Mucosa of rectum (tissue), 2 donors: ENCODE results near the gene PIEZO1.
A peak's percentile ranks its signal among the peaks of the same experiment; 100 is the strongest.

Source experiments
- H3K27ac ChIP-seq, 2 donors: one replicate each; pipeline ENCODE4 v1.7.0; 2013; ENCODE audit warnings: inconsistent platforms in 2 of 2, low read depth in 2 of 2, low read length in 2 of 2
- H3K27me3 ChIP-seq, 2 donors: one replicate each; pipeline ENCODE4 v1.7.0; 2013; ENCODE audit warnings: low read length in 2 of 2; ENCODE audit not compliant: control insufficient read depth in 2 of 2, insufficient read depth in 2 of 2
- H3K36me3 ChIP-seq, 2 donors: one replicate each; pipeline ENCODE4 v1.7.0; 2013; ENCODE audit warnings: low read length in 2 of 2; ENCODE audit not compliant: control insufficient read depth in 2 of 2, insufficient read depth in 2 of 2
- H3K4me1 ChIP-seq, 2 donors: one replicate each; pipeline ENCODE4 v1.7.0; 2013; ENCODE audit warnings: low read length in 2 of 2, mild to moderate bottlenecking in 1 of 2; ENCODE audit not compliant: control insufficient read depth in 2 of 2, insufficient read depth in 2 of 2
- H3K4me3 ChIP-seq, 2 donors: one replicate each; pipeline ENCODE4 v1.7.0; 2013; ENCODE audit warnings: low read length in 2 of 2
- H3K9ac ChIP-seq, 2 donors: one replicate each; pipeline ENCODE4 v1.7.0; 2013; ENCODE audit warnings: low read length in 2 of 2, low read depth in 1 of 2, mild to moderate bottlenecking in 1 of 2
- H3K9me3 ChIP-seq, 2 donors: one replicate each; pipeline ENCODE4 v1.7.0; 2013; ENCODE audit warnings: low read length in 2 of 2; ENCODE audit not compliant: control insufficient read depth in 2 of 2
- donor health status: healthy.
- donor health status: Normal muscosa, but diverticular disease.

The PIEZO1 gene

GRCh38 chr16:88725609-88726407 lies 59.2 kb downstream of the PIEZO1 start:
- H3K4me1 ChIP-seq, result no peaks in the 10 kb centered on the region
- H3K27me3 ChIP-seq, result no peaks in the 10 kb centered on the region
- no peak overlapping the region for H3K4me3 ChIP-seq
- H3K36me3 ChIP-seq, result peaks cover 42 to 45% of the 10 kb centered on the region in 2 donors
- H3K9me3 ChIP-seq, result no peaks in the 10 kb centered on the region
- no peak overlapping the region for H3K9ac ChIP-seq
- H3K27ac ChIP-seq, result no peak overlapping the region

- Histone ChIP-seq H3K9me3 (no peaks in the 10 kb centered on the region), H3K27ac (no peak overlapping the region), H3K9ac (no peak overlapping the region), H3K27me3 (no peaks in the 10 kb centered on the region), H3K4me3 (no peak overlapping the region), H3K4me1 (no peaks in the 10 kb centered on the region), H3K36me3 (peaks cover 43 to 45% of the 10 kb centered on the region in 2 donors)
These were observed 60.0 kb downstream of the PIEZO1 start for GRCh38 chr16:88724855-88725555.

- peaks cover 49 to 50% of the 10 kb centered on the region in 2 donors for H3K36me3 ChIP-seq
- H3K9ac ChIP-seq, result no peak overlapping the region
- no peaks in the 10 kb centered on the region for H3K27me3 ChIP-seq
- no peak overlapping the region for H3K4me3 ChIP-seq
- H3K9me3 ChIP-seq, result no peaks in the 10 kb centered on the region
- H3K4me1 ChIP-seq, result no peaks in the 10 kb centered on the region
- H3K27ac ChIP-seq, result no peak overlapping the region
These were observed 61.1 kb downstream of the PIEZO1 start for GRCh38 chr16:88723911-88724310.

GRCh38 chr16:88723507-88723887 lies 61.5 kb downstream of the PIEZO1 start:
- H3K9ac ChIP-seq, result no peak overlapping the region
- H3K4me3 ChIP-seq, result no peak overlapping the region
- no peaks in the 10 kb centered on the region for H3K9me3 ChIP-seq
- no peak overlapping the region for H3K27ac ChIP-seq
- no peaks in the 10 kb centered on the region for H3K4me1 ChIP-seq
- peaks cover 50 to 53% of the 10 kb centered on the region in 2 donors for H3K36me3 ChIP-seq
- no peaks in the 10 kb centered on the region for H3K27me3 ChIP-seq

GRCh38 chr16:88722784-88723506 lies 62.1 kb downstream of the PIEZO1 start:
- no peak overlapping the region for H3K9ac ChIP-seq
- peaks cover 54 to 58% of the 10 kb centered on the region in 2 donors for H3K36me3 ChIP-seq
- H3K4me1 ChIP-seq, result no peaks in the 10 kb centered on the region
- H3K9me3 ChIP-seq, result no peaks in the 10 kb centered on the region
- no peak overlapping the region for H3K4me3 ChIP-seq
- H3K27me3 ChIP-seq, result no peaks in the 10 kb centered on the region
- H3K27ac ChIP-seq, result no peak overlapping the region

- no peaks in the 10 kb centered on the region for H3K9me3 ChIP-seq
- no peaks in the 10 kb centered on the region for H3K4me1 ChIP-seq
- H3K4me3 ChIP-seq, result no peak overlapping the region
- no peak overlapping the region for H3K9ac ChIP-seq
- H3K36me3 ChIP-seq, result peaks cover 53 to 58% of the 10 kb centered on the region in 2 donors
- H3K27me3 ChIP-seq, result no peaks in the 10 kb centered on the region
- no peak overlapping the region for H3K27ac ChIP-seq
These were observed 62.9 kb downstream of the PIEZO1 start for GRCh38 chr16:88721815-88722755.

GRCh38 chr16:88721236-88721635 lies 63.8 kb downstream of the PIEZO1 start:
- no peak overlapping the region for H3K27ac ChIP-seq
- H3K27me3 ChIP-seq, result no peaks in the 10 kb centered on the region
- H3K4me3 ChIP-seq, result no peak overlapping the region
- H3K9ac ChIP-seq, result no peak overlapping the region
- H3K9me3 ChIP-seq, result no peaks in the 10 kb centered on the region
- H3K4me1 ChIP-seq, result no peaks in the 10 kb centered on the region
- H3K36me3 ChIP-seq, result peaks cover 53 to 65% of the 10 kb centered on the region in 2 donors

- Histone ChIP-seq H3K27ac (no peak overlapping the region), H3K9ac (no peak overlapping the region), H3K9me3 (no peaks in the 10 kb centered on the region), H3K4me1 (no peaks in the 10 kb centered on the region), H3K4me3 (no peak overlapping the region), H3K36me3 (peaks cover 57 to 64% of the 10 kb centered on the region in 2 donors), H3K27me3 (no peaks in the 10 kb centered on the region)
These were observed 64.5 kb downstream of the PIEZO1 start for GRCh38 chr16:88720396-88720970.

- H3K27me3 ChIP-seq, result no peaks in the 10 kb centered on the region
- peaks cover 56 to 63% of the 10 kb centered on the region in 2 donors for H3K36me3 ChIP-seq
- H3K9me3 ChIP-seq, result no peaks in the 10 kb centered on the region
- H3K9ac ChIP-seq, result no peak overlapping the region
- no peaks in the 10 kb centered on the region for H3K4me1 ChIP-seq
- no peak overlapping the region for H3K4me3 ChIP-seq
- peak overlapping the region in 1 of 2 donors; percentile 16 for H3K27ac ChIP-seq
These were observed 65.1 kb downstream of the PIEZO1 start for GRCh38 chr16:88719933-88720296.
